ENCODE measurements around the gene RUVBL2. TPM values are rescaled to one million over a fixed set of nuclear protein-coding genes. Genes with fewer than 3 reads are reported as not detected.

Gene RUVBL2
- total RNA-seq, 2 donors from 2014 or later = 54.1 to 151 TPM

- DNase-seq = no peak
- Histone ChIP-seq H3K27ac (no peak overlapping the region), H3K4me1 (peaks cover 4% of the 10 kb centered on the region), H3K36me3 (no peaks in the 10 kb centered on the region), H3K4me3 (no peak overlapping the region), H3K9ac (ENCODE audit: low read depth in 2 of 2, low read length in 2 of 2) (no peak overlapping the region), H3K9me3 (no peaks in the 10 kb centered on the region), H3K27me3 (peaks cover 20% of the 10 kb centered on the region)
- no peak for TF ChIP-seq CTCF (IDR thresholded peaks at IDR 0.05)
- intact Hi-C loops (cut with DNase I) = no loop called here
Measured at GRCh38 chr19:49061000-49061399, 67.3 kb downstream of the RUVBL2 start.

GRCh38 chr19:49061445-49061844 is 67.8 kb downstream of the RUVBL2 start:
- no peak for TF ChIP-seq CTCF (IDR thresholded peaks at IDR 0.05)
- Histone ChIP-seq H3K4me1 (peaks cover 4% of the 10 kb centered on the region), H3K27me3 (peaks cover 20% of the 10 kb centered on the region), H3K9me3 (no peaks in the 10 kb centered on the region), H3K4me3 (no peak overlapping the region), H3K36me3 (no peaks in the 10 kb centered on the region), H3K27ac (no peak overlapping the region), H3K9ac (ENCODE audit: low read depth in 2 of 2, low read length in 2 of 2) (no peak overlapping the region)
- intact Hi-C loops (cut with DNase I) = no loop called here
- DNase-seq = no peak

- H3K9ac ChIP-seq (ENCODE audit: low read depth in 2 of 2, low read length in 2 of 2) = no peak overlapping the region
- intact Hi-C loops (cut with DNase I) = no loop called here
Measured at GRCh38 chr19:49064029-49064629, 70.4 kb downstream of the RUVBL2 start.

GRCh38 chr19:49064768-49065611 is 71.3 kb downstream of the RUVBL2 start, which contains the start of gene NTF4:
NTF4 (minus strand) TSS chr19:49064818; CDS start chr19:49061997, 2,821 bp downstream.
- DNase-seq = peak; percentile 20
- H3K4me1 ChIP-seq = no peaks in the 10 kb centered on the region
- H3K9me3 ChIP-seq = no peaks in the 10 kb centered on the region
- intact Hi-C loops (cut with DNase I) = no loop called here
- no peak within 1 kb of the TSS for H3K9ac ChIP-seq (ENCODE audit: low read depth in 2 of 2, low read length in 2 of 2)
- peak within 1 kb of the TSS; percentile 8 for H3K4me3 ChIP-seq
- H3K36me3 ChIP-seq = no peaks in the 10 kb centered on the region
- H3K27ac ChIP-seq = no peak within 1 kb of the TSS
- peaks cover 13% of the 10 kb centered on the region for H3K27me3 ChIP-seq
- no peak for TF ChIP-seq CTCF (IDR thresholded peaks at IDR 0.05)

More at GRCh38 chr19:49064029-49064629, 70.4 kb downstream of the RUVBL2 start:
- no peak for TF ChIP-seq CTCF (IDR thresholded peaks at IDR 0.05)
- Histone ChIP-seq H3K36me3 (no peaks in the 10 kb centered on the region), H3K4me3 (no peak overlapping the region), H3K9me3 (no peaks in the 10 kb centered on the region), H3K4me1 (no peaks in the 10 kb centered on the region), H3K27ac (no peak overlapping the region), H3K27me3 (peaks cover 13% of the 10 kb centered on the region)
- no peak for DNase-seq

Small RNA genes within 50 kb of the gene (microRNA-seq; reads per million reads assigned to microRNA genes)
- not detected for gene MIR6798

Other genes with a start within 250 kb of the RUVBL2 start
- gene IZUMO1, start 247.0 kb upstream of the RUVBL2 start, total RNA-seq = not detected
- under 1 TPM; 0.59 to 0.80 TPM for gene FUT1, start 241.2 kb upstream of the RUVBL2 start, total RNA-seq
- gene FGF21, start 238.4 kb upstream of the RUVBL2 start, total RNA-seq = not detected
- gene BCAT2, start 182.9 kb upstream of the RUVBL2 start, total RNA-seq = 10 to 100 TPM; 74.8 to 85.5 TPM
- 1 to 10 TPM in 1 of 2 donors, under 1 TPM in 1; 0.79 to 2.8 TPM for gene HSD17B14, start 157.4 kb upstream of the RUVBL2 start, total RNA-seq
- 1 to 10 TPM; 5.6 to 6.6 TPM for gene PLEKHA4, start 125.3 kb upstream of the RUVBL2 start, total RNA-seq
- gene PPP1R15A, start 121.5 kb upstream of the RUVBL2 start, total RNA-seq = 10 to 100 TPM; 23.9 to 33.3 TPM
- gene TULP2, start 95.1 kb upstream of the RUVBL2 start, total RNA-seq = not detected
- gene NUCB1, start 93.6 kb upstream of the RUVBL2 start, total RNA-seq = 100 to 1,000 TPM; 180 to 184 TPM
- 1 to 10 TPM in 1 of 2 donors, not detected in 1; 1.5 TPM for gene DHDH, start 60.2 kb upstream of the RUVBL2 start, total RNA-seq
- 100 to 1,000 TPM; 144 to 223 TPM for gene BAX, start 39.0 kb upstream of the RUVBL2 start, total RNA-seq
- gene FTL, start 28.6 kb upstream of the RUVBL2 start, total RNA-seq = 1,000 to 10,000 TPM; 1,463 to 1,600 TPM
- gene GYS1, start 578 bp upstream of the RUVBL2 start, total RNA-seq = 10 to 100 TPM; 48.8 to 54.7 TPM
- gene LHB, start 23.2 kb downstream of the RUVBL2 start, total RNA-seq = not detected
- gene CGB3, start 30.4 kb downstream of the RUVBL2 start, total RNA-seq = not detected
- not detected for gene CGB2, start 38.0 kb downstream of the RUVBL2 start, total RNA-seq
- gene CGB1, start 43.0 kb downstream of the RUVBL2 start, total RNA-seq = not detected
- not detected for gene CGB5, start 50.0 kb downstream of the RUVBL2 start, total RNA-seq
- not detected for gene CGB8, start 55.2 kb downstream of the RUVBL2 start, total RNA-seq
- not detected for gene CGB7, start 63.9 kb downstream of the RUVBL2 start, total RNA-seq
- not detected for gene NTF4, start 70.9 kb downstream of the RUVBL2 start, total RNA-seq
- not detected for gene KCNA7, start 78.8 kb downstream of the RUVBL2 start, total RNA-seq
- gene SNRNP70, start 91.6 kb downstream of the RUVBL2 start, total RNA-seq = 100 to 1,000 TPM; 124 to 204 TPM
- gene LIN7B, start 120.5 kb downstream of the RUVBL2 start, total RNA-seq = 10 to 100 TPM; 11.8 to 14.6 TPM
- 1 to 10 TPM; 3.5 to 4.8 TPM for gene C19orf73, start 125.3 kb downstream of the RUVBL2 start, total RNA-seq
- 10 to 100 TPM; 27.5 to 36.3 TPM for gene PPFIA3, start 125.7 kb downstream of the RUVBL2 start, total RNA-seq
- gene HRC, start 161.5 kb downstream of the RUVBL2 start, total RNA-seq = 1 to 10 TPM in 1 of 2 donors, under 1 TPM in 1; 0.53 to 1.8 TPM
- gene TRPM4, start 163.9 kb downstream of the RUVBL2 start, total RNA-seq = 100 to 1,000 TPM; 175 to 307 TPM

Measured in colonic mucosa (tissue), 4 donors.